EH (cell line): ENCODE results near the gene NUTF2.
"Not testable (repeated sequence)": the region's sequence is repeated elsewhere in the genome, so short reads cannot be mapped to it uniquely, and the experiment has no call there.

Experiments
- DNase-seq: peaks from one replicate; pipeline ENCODE4 v3.0.0-alpha.2; 2015; ENCODE audit warnings: low read depth

The NUTF2 gene

GRCh38 chr16:67864044-67864443, 17.3 kb downstream of the NUTF2 start:
- not testable (repeated sequence) for DNase-seq

GRCh38 chr16:67864594-67864993, 17.9 kb downstream of the NUTF2 start:
- DNase-seq: no peak

GRCh38 chr16:67865318-67865717, 18.6 kb downstream of the NUTF2 start:
- peak; percentile 59 for DNase-seq

- no peak for DNase-seq
Measured at GRCh38 chr16:67868290-67868689, 21.6 kb downstream of the NUTF2 start.

GRCh38 chr16:67869653-67870052, 22.9 kb downstream of the NUTF2 start:
- no peak for DNase-seq

- no peak for DNase-seq
Measured at GRCh38 chr16:67871256-67871655, 24.5 kb downstream of the NUTF2 start.

- DNase-seq: no peak
Measured at GRCh38 chr16:67872131-67872630, 25.4 kb downstream of the NUTF2 start.

- peak; percentile 77 for DNase-seq
Measured at GRCh38 chr16:67872631-67873434, 26.1 kb downstream of the NUTF2 start, which contains the start of gene EDC4. EDC4 (plus strand) TSS chr16:67873052; CDS start chr16:67873262, 210 bp downstream.

- DNase-seq: peak; percentile 35
Measured at GRCh38 chr16:67873435-67874370, 27.0 kb downstream of the NUTF2 start.

GRCh38 chr16:67874372-67874771, 27.6 kb downstream of the NUTF2 start:
- no peak for DNase-seq

GRCh38 chr16:67877064-67877463, 30.3 kb downstream of the NUTF2 start:
- no peak for DNase-seq

- DNase-seq: no peak
Measured at GRCh38 chr16:67878232-67878631, 31.5 kb downstream of the NUTF2 start.

- no peak for DNase-seq
Measured at GRCh38 chr16:67878846-67879245, 32.1 kb downstream of the NUTF2 start.

- DNase-seq: no peak
Measured at GRCh38 chr16:67879462-67879861, 32.7 kb downstream of the NUTF2 start.

- no peak for DNase-seq
Measured at GRCh38 chr16:67879936-67880335, 33.2 kb downstream of the NUTF2 start.

- DNase-seq: no peak
Measured at GRCh38 chr16:67880584-67880983, 33.9 kb downstream of the NUTF2 start.

GRCh38 chr16:67881621-67882161, 35.0 kb downstream of the NUTF2 start:
- DNase-seq: no peak

- peak; percentile 16 for DNase-seq
Measured at GRCh38 chr16:67882374-67883145, 35.8 kb downstream of the NUTF2 start.

GRCh38 chr16:67883146-67883871, 36.6 kb downstream of the NUTF2 start:
- DNase-seq: no peak

GRCh38 chr16:67883872-67884261, 37.1 kb downstream of the NUTF2 start:
- peak; percentile 48 for DNase-seq

GRCh38 chr16:67884684-67885083, 38.0 kb downstream of the NUTF2 start, which contains the start of gene NRN1L:
NRN1L (plus strand) TSS chr16:67884885; CDS start chr16:67884904, 19 bp downstream.
- DNase-seq: peak; percentile 94
